GM21390 (cell line): ENCODE data around the gene MBD3.

Source experiments
- ATAC-seq: cut with Tn5 transposase; IDR thresholded peaks from one replicate; pipeline ENCODE4 v1.9.1; 2021; ENCODE audit not compliant: unreplicated experiment

MBD3 gene

DNA sequence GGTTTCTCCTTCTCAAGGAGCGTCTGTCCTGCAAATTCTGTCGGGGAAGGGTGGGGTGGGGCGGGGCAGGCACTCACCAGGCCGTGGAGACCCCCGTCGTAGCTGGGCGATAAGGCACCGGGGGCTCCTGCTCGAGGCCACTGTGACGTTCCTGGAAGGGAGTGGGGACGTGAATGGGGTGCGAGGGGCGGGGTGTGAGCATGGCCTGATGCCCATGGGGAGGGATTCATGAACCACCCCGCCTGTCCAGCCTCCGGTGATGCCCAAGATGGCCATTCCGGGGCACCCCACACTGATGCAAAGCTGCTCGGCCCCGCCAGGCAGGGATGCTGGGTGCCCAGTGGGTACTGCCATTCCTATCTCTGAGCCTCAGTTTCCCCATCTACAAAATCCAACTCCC, 27.0 kb upstream of the MBD3 start:
- no peak for ATAC-seq

DNA sequence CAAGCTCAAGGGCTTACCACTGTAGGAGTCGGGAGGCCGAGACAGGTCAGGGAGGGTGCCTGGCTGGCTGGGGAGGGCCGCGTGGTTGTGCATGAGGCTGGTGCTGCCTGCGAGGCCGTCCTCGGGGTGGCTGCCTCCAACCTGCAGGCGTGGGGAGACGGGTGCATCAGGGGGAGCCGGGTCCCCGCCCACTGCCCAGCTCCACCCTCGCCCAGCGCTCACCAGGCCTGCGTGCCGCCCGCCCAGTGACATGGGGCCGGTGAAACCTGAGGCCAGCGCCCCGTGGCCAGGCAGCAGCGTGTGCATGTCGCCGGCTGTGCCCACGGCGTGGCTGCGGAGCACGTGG, 26.4 kb upstream of the MBD3 start:
- ATAC-seq: no peak

DNA sequence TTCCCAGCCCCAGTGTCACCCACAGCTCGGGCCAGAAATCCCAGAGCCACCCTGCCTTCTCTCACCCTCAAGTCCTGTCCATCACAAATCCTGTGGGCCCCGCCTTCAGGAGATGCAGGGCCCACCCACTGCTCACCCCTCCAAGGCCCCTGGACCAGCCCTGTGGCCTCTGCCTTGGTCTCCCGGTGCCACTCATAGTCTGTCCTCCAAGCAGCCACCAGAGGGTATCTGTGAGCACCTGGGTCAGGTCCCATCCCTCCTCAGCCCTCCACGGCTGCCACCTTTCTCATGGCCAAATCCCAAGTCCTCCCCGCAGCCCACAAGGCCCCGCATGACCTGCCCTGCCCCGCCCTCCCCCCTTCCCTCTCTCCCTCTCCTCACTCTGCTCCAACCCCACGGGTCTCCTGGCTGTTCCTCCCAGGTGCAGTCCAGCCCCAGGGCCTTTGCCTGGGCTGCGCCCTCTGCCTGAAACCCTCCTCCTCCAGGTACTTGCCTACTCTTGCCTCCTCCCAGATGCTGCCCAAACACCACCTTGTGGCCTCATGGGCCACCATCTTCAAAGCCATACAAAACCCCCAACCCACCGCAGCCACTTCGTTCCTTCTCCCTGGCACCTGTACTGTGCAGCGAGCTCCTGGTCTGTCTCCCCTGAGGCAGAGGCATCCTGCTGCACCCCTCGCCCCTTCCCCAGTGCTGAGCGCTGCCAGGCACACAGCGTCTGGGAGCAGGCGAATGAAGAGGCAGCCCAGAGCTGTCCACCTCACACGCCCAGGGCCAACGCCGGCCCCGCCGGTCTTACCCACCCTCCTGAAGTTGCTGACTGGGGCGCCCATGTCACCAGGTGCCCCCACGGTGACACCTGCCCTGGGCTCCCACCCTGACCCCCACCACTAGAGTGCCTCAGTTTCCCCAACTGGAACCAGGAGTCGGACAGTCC, 25.8 kb upstream of the MBD3 start:
- ATAC-seq: no peak

DNA sequence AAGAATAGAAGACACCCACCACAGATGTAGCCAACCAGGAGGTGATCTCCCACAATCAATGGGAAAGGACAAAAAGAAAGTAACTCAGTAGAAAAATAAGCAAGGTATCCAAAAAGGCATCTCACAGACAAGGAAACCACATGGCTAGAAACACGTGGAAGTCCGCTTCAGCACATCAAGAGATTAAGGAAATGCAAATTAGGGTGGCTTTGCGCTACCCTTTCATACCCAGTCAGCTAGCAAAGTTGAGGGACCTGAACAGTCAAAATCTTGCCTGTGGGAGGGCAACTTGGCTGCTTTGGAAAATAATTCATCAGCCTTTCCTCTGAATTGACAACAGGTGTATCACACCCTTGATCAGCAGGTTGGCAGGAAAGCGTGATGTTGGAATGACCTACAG, 24.2 kb upstream of the MBD3 start:
- ATAC-seq: no peak

DNA sequence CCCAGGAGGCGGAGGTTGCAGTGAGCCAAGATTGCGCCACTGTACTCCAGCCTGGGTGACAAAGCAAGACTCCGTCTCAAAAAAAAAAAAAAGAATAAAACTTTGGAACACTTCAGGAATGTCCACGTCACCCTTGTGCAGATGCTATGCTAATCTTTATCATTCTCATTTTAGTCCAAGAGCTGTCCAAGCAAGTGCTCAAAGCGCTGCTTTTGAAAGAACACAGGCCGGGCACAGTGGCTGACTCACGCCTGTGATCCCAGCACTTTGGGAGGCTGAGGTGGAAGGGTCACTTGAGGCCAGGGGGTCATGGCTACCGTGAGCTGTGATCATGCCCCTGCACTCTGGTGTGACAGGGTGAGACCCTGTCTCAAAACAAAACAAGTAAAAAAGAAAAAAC, 23.7 kb upstream of the MBD3 start:
- no peak for ATAC-seq

DNA sequence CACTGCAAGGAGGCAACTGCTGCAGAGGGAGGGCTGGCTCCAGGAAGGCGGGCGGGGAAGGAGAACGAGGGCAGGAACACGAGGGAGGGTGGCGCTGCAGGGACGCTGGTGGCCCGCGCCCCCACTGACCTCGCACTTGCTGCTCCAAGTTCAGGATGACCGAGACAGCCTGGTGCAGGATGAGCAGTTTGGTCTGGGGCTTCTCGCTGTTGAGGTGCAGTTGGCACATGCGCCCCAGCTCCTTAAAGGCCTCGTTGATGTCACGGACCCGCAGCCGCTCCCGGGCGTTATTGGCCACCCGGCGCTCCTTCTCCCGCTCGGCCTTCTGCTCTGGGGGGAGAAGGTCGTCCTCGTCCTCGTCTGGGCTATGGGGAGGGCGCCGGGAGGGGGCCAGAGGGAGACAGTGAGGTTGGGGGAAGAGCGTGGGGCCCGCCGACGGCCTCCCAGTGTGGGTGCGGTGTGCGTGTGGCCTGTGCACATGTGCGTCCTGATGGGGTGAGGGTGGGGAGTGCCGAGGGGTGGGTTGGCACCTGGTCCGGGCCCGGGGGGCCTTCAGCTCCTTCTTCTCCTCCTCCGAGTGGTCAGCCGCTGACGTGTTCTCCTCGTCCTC, 22.6 kb upstream of the MBD3 start:
- ATAC-seq: no peak

DNA sequence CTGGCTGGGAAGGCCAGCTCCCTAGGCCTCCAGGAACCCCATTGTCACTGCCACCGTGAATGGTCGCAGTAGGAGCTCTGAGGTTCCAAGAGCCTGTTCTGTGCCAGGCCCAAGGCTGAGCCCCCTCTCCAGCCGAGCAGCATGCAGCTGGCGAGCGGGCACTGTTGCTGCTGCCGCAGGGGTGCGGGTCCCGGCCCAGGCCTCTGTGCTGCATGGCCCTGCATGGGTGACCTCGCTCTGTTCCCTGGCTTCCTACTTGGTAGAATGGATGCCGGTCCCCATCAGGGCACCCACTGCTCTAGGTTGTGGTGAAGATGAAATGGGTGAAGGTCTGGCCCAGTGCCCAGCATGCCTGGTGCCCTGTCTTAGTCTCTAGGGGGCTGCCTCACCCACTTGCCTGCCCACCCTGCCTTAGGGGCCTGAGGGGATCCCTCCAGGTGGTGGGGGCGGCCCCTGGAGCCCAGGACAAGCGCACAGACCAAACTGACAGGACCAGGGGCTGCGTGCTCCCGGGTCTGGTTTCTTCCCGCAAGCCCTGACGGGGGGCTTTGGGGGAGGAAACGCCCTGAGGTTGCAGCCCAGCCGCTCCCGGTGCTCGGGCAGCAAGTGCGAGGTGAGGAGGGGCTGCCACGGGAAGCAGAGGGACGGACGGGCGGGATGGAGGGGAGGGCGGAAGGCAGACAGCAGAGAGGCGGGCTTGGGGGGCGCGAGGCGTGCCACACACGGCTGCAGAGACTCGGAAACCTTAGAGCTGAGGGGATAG, 21.3 kb upstream of the MBD3 start:
- ATAC-seq: no peak

DNA sequence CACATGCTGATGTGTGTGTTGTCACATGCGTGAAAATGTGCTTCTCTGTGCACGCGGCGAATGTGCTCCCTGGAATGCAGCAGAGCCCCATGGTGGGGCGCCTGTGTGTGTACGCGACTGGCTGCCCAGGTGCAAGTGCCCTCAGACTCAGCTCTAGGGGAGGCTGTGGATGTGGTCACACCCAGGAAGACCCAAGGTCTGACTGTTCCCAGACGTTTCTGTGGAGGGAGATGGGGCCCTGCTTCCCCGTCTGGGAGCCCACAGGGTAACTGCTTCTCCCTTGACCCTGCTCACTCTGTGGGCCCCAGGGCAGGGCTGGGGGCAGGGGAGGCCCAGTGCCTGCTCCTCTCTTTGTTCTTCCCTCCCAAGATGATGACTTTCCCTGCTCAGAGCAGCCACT, 20.5 kb upstream of the MBD3 start:
- ATAC-seq: no peak

DNA sequence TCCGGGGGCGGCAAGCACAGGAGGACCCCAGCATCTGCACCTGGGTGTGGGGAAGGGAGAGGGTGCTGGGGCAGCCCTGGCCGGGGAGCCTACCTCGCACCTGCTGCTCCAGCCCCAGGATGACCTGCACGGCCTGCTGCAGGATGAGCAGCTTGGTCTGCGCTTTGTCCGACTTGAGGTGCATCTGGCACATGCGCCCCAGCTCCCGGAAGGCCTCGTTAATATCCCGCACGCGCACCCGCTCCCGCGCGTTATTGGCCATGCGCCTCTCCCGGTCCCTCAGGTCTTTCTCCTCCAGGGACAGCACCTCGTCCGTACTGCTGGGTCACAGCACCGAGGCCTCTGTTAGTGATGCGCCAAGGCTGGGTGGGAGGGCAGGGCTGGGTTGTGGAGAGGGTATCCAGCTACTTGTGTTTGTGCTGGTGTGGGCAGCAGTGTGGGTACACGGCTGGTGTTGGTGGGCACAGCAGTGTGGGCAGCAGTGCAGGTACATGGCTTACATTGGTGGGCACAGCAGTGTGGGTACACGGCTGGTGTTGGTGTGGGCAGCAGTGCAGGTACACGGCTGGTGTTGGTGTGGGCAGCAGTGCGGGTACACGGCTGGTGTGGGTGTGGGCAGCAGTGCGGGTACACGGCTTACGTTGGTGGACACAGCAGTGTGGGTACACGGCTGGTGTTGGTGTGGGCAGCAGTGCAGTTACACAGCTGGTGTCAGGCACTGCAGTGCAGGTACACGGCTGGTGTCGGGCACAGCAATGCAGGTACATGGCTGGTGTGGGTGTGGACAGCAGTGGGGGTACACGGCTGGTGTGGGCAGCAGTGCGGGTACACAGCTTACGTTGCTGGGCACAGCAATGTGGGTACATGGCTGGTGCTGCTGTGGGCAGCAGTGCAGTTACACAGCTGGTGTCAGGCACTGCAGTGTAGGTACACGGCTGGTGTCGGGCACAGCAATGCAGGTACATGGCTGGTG, 19.7 kb upstream of the MBD3 start:
- ATAC-seq: no peak

DNA sequence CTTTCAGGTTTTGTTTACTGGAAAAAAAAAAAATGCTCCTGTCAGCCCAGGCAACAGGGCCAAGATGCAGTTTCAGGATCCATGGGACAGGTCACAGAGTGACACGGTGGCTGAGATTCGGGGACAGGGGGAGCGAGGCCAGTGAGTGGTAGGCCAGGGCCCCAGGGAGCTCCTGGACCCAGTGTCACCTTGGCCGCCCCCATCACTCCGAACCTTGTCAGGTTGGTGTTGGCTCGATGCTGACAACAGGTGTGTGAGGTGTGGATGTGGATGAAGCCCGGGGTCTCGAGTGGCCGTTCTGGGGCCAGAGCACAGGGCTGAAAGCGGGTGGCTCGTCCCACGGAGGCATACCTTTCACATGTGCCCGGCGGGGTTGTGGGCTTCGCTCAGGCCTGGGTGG, 18.7 kb upstream of the MBD3 start:
- ATAC-seq: no peak

DNA sequence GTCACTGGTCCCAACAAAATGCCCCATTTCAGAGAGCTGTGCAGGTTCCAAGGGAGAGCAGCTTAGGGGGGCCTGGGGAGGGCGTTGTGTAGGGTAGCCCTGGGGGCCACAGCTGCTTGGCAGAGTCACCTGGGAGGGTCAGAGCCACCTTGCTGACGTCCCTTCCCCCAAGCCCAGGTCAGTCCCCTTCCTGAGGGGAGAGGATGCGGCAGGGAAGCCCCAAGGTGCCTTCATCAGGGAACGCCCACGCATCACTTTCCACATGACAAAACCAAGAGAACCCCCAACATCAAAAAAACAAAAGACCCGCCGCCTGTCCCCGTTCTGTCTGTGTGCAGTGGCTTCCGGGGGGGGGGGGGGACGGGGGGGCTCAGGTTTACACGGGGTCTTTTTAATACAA, 17.9 kb upstream of the MBD3 start:
- ATAC-seq: no peak

DNA sequence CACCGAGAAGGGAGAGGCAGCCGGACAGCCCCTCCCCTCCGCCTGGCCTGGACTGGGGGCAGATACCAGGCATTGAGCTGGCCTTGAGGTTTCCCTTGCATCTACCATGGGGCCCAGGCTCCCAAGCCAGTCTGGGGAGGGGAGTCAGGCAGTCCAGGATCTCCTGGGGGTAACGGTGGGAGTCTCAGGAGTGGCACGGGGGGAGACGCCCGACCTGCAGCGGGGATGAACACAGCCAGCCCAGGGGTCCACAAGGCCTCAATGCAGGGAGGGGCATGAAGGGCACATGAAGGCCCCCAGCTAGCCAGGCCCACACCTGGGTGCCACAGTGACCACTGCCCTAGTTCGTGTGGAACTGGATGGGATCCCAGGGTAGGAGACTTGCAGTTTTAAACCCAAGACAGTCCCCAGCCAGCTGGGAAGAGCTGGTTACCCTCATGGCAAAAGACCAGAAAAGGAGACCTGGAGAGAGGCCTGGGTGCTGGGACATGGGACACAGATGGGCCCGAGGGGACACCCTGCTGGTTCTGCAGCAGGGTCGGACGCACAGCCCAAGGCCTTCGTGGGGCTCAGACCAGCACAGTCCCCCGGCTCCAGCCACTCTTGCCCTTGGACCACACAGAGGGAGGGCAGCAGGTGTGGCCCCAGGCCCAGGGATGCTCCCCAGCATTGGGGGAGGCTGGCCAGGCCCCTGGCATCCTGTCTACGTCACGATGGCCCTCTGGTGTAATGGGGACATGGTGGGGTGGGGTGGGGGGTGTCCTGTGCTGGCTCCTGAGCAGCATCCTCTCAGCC, 17.2 kb upstream of the MBD3 start:
- ATAC-seq: no peak

DNA sequence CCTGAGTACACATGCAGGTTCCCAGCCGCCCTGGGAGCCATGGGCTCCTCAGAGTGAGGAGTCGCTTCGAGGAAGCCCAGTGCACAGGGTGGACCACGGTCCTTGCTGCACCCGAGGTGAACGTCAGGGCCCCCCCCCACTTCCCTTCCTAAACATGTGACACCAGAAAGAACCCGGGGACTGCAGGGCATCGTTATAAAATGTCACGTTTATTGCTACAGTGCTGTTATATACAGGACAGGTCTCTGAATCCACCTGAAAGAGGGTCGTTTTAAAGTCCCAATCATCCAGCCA, 16.4 kb upstream of the MBD3 start:
- no peak for ATAC-seq

DNA sequence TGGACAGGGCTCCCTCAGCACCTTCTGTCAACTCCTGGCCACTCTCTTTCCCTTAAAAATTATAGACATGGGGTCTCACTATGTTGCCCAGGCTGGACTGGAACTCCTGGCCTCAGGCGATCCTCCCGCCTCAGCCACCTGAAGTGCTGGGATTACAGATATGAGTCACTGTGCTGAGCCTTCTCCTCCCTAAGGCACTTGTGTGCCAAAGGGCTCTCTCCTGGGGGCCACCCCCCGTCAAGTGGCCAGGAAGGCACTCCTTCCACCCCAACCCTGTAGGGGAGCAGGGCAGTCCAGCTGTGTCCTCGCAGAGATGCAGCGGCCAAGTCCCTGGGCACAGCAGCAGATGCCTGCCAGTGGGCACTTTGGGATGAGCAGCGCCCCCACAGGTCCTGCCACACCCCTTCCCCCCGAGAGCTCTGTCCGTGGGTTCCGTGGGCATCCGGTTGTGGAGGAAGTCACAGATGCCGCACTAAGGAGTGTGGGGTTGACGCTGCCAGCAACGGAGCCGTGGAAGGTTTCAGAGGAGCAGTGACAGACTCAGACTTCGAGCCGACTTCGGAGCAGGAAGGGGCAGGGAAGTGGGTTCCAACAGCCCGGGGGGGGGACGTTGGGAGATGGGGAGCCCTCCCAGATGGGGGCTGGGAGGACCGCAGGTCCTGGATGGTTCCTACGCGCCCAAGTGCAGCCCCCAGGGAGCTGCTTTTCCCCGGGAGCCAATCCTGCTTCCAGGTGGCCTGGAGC, 15.9 kb upstream of the MBD3 start:
- no peak for ATAC-seq

DNA sequence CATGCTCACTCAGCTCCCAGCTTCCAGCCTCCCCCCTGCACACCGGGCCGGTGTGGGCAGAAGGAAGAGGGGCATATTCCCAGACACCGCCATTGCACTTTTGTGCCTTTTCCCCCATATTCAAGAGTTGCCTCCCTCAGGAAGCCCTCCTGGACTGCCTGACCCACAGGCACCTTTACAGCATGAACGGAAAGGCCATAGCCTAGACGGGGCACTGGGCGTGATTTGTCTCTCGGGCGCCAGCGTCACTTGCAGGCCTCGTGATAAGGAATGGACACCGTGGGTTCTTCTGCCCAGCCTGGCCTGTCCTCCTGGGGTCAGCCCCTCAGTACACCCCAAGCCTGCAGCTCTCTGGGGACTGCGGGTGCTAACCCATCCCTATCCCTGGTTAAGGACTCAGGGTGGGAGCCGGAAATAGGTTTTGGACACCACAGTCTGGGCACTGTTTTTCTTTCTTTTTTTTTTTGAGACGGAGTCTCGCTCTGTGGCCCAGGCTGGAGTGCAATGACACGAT, 13.5 kb upstream of the MBD3 start:
- ATAC-seq: no peak

DNA sequence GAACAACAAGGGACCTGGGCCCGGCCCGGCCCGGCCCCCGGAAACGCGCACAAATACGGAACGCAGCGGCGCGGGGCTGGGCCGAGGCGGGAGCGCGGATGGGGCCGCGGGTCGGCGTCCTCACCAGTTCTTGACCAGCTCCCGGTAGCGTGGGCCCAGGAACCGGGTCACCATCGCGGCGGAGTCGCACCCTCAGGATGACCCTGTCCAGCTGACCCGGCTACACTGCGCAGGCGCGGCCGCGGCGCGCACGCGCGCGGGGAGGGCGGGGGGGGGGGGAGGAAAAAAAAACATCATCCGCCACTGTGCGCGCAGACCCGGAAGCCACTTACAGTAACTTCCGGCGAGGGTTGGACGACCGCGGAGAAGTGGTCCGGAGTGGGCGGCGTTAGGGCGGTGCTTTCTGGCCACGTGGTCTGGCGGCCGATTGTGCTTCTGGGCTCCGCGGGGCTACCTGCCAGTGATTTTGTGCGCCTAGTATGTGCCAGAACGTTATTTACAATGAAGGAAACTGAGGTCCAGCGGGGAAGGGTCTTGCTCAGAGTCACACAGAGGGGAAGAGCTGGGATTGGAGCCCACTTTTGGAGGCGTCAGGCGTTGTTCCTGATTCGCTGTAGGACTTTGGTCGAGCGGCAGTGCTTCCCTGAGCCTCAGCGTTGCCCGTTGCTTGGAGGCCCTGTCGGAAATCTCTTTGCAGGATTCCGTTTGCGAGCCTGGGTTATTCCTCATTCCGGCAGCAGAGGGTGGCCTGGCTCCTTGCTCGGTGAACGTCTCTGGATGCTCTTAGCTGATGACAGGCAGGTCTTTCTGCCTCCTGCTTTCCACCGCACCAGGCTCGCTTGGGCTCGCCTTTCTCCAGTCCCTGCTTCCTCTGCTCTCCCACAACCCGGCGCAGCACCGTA, 12.8 kb upstream of the MBD3 start, which contains the start of gene UQCR11:
Gene UQCR11, minus strand, starts transcription at position 227 of the 902 bp plus-strand sequence. Its CDS starts 53 bp downstream, at position 174.
- ATAC-seq: peak; percentile 83

DNA sequence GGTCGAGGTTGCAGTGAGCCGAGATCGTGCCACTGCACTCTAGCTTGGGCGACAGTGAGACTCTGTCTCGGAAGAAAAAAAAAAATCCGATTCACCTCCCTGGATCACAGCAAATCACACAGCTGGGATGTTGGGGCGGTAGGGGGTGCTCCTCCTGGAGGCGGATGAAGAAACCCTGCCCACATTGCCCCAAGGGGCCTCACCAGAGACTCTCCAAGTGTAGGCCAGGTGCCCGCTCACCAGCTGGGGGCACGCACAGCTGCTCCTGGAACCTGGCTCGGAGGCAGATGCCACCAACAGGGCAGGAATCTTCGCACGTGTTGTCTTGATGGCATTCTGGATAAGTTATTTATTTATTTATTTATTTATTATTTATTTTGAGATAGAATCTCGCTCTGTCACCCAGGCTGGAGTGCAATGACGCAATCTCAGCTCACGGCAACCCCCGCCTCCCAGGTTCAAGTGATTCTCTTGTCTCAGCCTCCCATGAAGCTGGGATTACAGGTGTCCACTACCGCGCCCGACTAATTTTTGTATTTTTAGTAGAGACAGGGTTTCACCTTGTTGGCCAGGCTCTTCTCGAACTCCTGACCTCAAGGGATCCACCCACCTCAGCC, 9.5 kb upstream of the MBD3 start:
- ATAC-seq: no peak

DNA sequence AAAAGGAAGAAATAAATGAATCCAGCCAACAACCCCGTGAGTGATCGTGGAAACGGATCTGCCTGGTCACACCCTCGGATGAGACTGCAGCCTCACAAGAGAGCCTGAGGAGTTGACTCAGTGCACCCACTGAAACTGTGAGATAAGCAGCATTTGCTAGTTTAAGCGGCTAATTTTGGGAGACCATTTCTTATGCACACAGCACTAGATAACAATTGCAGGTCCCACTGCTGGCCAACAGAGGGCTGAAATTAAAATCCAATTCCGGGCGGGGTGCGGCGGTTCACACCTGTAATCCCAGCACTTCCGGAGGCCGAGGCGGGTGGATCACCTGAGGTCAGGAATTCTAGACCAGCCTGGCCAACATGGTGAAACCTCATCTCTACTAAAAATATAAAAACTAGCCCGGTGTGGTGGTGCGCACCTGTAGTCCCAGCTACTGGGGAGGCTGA, 9.0 kb upstream of the MBD3 start:
- ATAC-seq: no peak
